Endodermal cell (in vitro differentiated cells): ENCODE results near the gene DMBT1. TPM values are rescaled to one million over a fixed set of nuclear protein-coding genes. Genes with fewer than 3 reads are reported as not detected.
A peak's percentile ranks its signal among the peaks of the same experiment; 100 is the strongest.

Experiments
- DNase-seq: peaks from one replicate; pipeline ENCODE4 v3.0.0-alpha.2; 2017
- H3K27ac ChIP-seq: 2 replicates; pipeline ENCODE4 v1.5.1; 2013; ENCODE audit warnings: mild to moderate bottlenecking, low read depth, low read length, moderate library complexity
- H3K27me3 ChIP-seq: 2 replicates; pipeline ENCODE4 v1.6.1; 2013; ENCODE audit warnings: mild to moderate bottlenecking, low read length, moderate library complexity; ENCODE audit not compliant: insufficient read depth, control insufficient read depth, poor library complexity, severe bottlenecking
- H3K36me3 ChIP-seq: 2 replicates; pipeline ENCODE4 v1.7.0; 2013; ENCODE audit warnings: mild to moderate bottlenecking, low read length, moderate library complexity; ENCODE audit not compliant: control insufficient read depth, insufficient read depth
- H3K4me1 ChIP-seq: one replicate; pipeline ENCODE4 v1.7.0; 2013; ENCODE audit warnings: low read length; ENCODE audit not compliant: control insufficient read depth, insufficient read depth
- H3K4me3 ChIP-seq: 2 replicates; pipeline ENCODE4 v1.5.1; 2013; ENCODE audit warnings: mild to moderate bottlenecking, low read length, moderate library complexity
- H3K9ac ChIP-seq: 2 replicates; pipeline ENCODE4 v1.6.1; 2013; ENCODE audit warnings: mild to moderate bottlenecking, low read length, moderate library complexity; ENCODE audit not compliant: poor library complexity, severe bottlenecking; ENCODE audit errors: extremely low read depth
- H3K9me3 ChIP-seq: 2 replicates; pipeline ENCODE4 v1.6.1; 2013; ENCODE audit warnings: mild to moderate bottlenecking, low read length, moderate library complexity; ENCODE audit not compliant: control insufficient read depth
- H3K27ac Mint-ChIP-seq: 2 replicates; pipeline ENCODE4 v1.8.0; 2020; ENCODE audit warnings: mixed read lengths
- H3K27me3 Mint-ChIP-seq: 2 replicates; pipeline ENCODE4 v1.8.0; 2021; ENCODE audit warnings: mild to moderate bottlenecking, mixed read lengths; ENCODE audit not compliant: insufficient read depth
- H3K36me3 Mint-ChIP-seq: 2 replicates; pipeline ENCODE4 v1.8.0; 2020; ENCODE audit warnings: low read depth, mixed read lengths
- H3K4me1 Mint-ChIP-seq: 2 replicates; pipeline ENCODE4 v1.8.0; 2020; ENCODE audit warnings: mixed read lengths
- H3K4me3 Mint-ChIP-seq: 2 replicates; pipeline ENCODE4 v1.8.0; 2020; ENCODE audit warnings: mild to moderate bottlenecking, moderate library complexity, mixed read lengths
- H3K9me3 Mint-ChIP-seq: 2 replicates; pipeline ENCODE4 v1.8.0; 2020; ENCODE audit warnings: mild to moderate bottlenecking, mixed read lengths
- CTCF ChIP-seq: fragments of 200-600 bp; sonication (generic); conservative IDR thresholded peaks from 2 replicates; pipeline ENCODE4 v1.5.0; 2021; ENCODE audit warnings: antibody characterized with exemption, mild to moderate bottlenecking
- WGBS, 2 experiments: methylation state at CpG; one replicate each; pipeline versions ENCODE4 v1.1.5 to v1.1.7; 2013; ENCODE audit warnings: missing lambda C conversion rate in 2 of 2, mixed read lengths in 1 of 2; ENCODE audit not compliant: insufficient coverage in 1 of 2, insufficient read length in 1 of 2; 5-methylcytosine and 5-hydroxymethylcytosine counted together
- total RNA-seq, 2 donors: library from RNA; stranded (reverse); fragmentation: NEBNext Ultra II Directional in 1 of 2; extraction: Animal tissue kit (Norgen Biotek cat#: 25700) in 1 of 2; gene quantifications; 2 replicates in 1 of 2; 3 replicates in 1 of 2; pipeline ENCODE4 v1.2.1, GENCODE V29; 2021

DMBT1 gene
- total RNA-seq, 2 donors from 2014 or later = not detected

GRCh38 chr10:122665946-122666345 is 105.4 kb downstream of the DMBT1 start:
- Mint-ChIP-seq H3K4me3 (no peak overlapping the region), H3K36me3 (no peaks in the 10 kb centered on the region), H3K9me3 (no peaks in the 10 kb centered on the region), H3K27ac (no peak overlapping the region), H3K27me3 (peaks cover 57% of the 10 kb centered on the region), H3K4me1 (peaks cover 23% of the 10 kb centered on the region)
- Histone ChIP-seq H3K27ac (no peak overlapping the region), H3K9ac (no peak overlapping the region), H3K36me3 (no peaks in the 10 kb centered on the region), H3K4me1 (peaks cover 18% of the 10 kb centered on the region), H3K9me3 (no peaks in the 10 kb centered on the region), H3K27me3 (peaks cover 42% of the 10 kb centered on the region), H3K4me3 (no peak overlapping the region)
- TF ChIP-seq CTCF = no peak
- no peak for DNase-seq
- 86 to 100% methylated on average over 1 to 4 of the region's 4 CpGs for WGBS, 2 experiments

- no peak overlapping the region for H3K27ac Mint-ChIP-seq
- 94% methylated on average over 2 of the region's 2 CpGs; no CpG with 5 or more reads in 1 of the 2 experiments for WGBS, 2 experiments
- TF ChIP-seq CTCF = no peak
- H3K4me1 Mint-ChIP-seq = peaks cover 30% of the 10 kb centered on the region
- H3K27me3 ChIP-seq = peaks cover 52% of the 10 kb centered on the region
- H3K9me3 Mint-ChIP-seq = no peaks in the 10 kb centered on the region
- H3K4me3 ChIP-seq = peak overlapping the region; percentile 39
- no peak overlapping the region for H3K4me3 Mint-ChIP-seq
- no peaks in the 10 kb centered on the region for H3K36me3 Mint-ChIP-seq
- H3K9me3 ChIP-seq = no peaks in the 10 kb centered on the region
- H3K27ac ChIP-seq = no peak overlapping the region
- no peaks in the 10 kb centered on the region for H3K36me3 ChIP-seq
- no peak for DNase-seq
- peaks cover 63% of the 10 kb centered on the region for H3K27me3 Mint-ChIP-seq
- H3K4me1 ChIP-seq = peaks cover 31% of the 10 kb centered on the region
- H3K9ac ChIP-seq = no peak overlapping the region
These were observed 108.5 kb downstream of the DMBT1 start for GRCh38 chr10:122669045-122669444.

- H3K9ac ChIP-seq = no peak overlapping the region
- DNase-seq = peak; percentile 76
- H3K27me3 Mint-ChIP-seq = peaks cover 65% of the 10 kb centered on the region
- H3K9me3 ChIP-seq = no peaks in the 10 kb centered on the region
- 70% methylated on average over 2 of the region's 2 CpGs; no CpG with 5 or more reads in 1 of the 2 experiments for WGBS, 2 experiments
- H3K27ac ChIP-seq = no peak overlapping the region
- no peaks in the 10 kb centered on the region for H3K9me3 Mint-ChIP-seq
- H3K27me3 ChIP-seq = peaks cover 54% of the 10 kb centered on the region
- peaks cover 31% of the 10 kb centered on the region for H3K4me1 ChIP-seq
- no peaks in the 10 kb centered on the region for H3K36me3 ChIP-seq
- H3K27ac Mint-ChIP-seq = no peak overlapping the region
- H3K36me3 Mint-ChIP-seq = no peaks in the 10 kb centered on the region
- H3K4me3 Mint-ChIP-seq = no peak overlapping the region
- peak; percentile 63 for TF ChIP-seq CTCF
- H3K4me1 Mint-ChIP-seq = peaks cover 30% of the 10 kb centered on the region
- H3K4me3 ChIP-seq = peak overlapping the region; percentile 39
These were observed 109.3 kb downstream of the DMBT1 start for GRCh38 chr10:122669842-122670241.
